HL-60/S4 treated with phorbol 12-myristate 13-acetate at 8.2 ng/mL for 4 days and 3 days (cell line): Measurements from ENCODE around the gene TSSC4.

Experiments
- in situ Hi-C: fragments of 300-500 bp; cut with MboI; formaldehyde crosslinking; loops from 2 replicates; pipeline ENCODE4 v1.15.0; 2022; ENCODE audit warnings: low sequenced_read_pairs

Gene TSSC4

DNA sequence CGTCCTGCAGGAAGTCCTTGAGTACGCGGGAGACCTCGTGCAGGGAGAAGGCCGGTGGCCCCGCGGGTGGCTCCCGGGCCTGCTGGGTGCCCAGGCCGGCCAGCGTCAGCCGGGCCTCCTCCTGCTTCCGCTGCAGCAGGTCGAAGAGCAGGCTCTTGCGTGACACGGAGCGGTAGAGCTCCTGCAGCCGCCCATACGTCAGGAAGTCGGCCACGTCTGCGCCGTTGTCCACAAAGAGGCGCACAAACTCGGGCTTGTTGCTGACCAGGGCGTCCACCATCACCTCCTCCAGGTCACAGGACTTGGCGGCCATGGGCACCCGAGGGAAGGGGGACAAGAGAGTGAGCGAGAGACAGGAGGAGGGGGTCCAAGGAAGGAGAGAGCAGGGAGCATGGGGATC lies 14.6 kb downstream of the TSSC4 start:
- in situ Hi-C loops = loop anchor here (25.0 kb wide), 1 partner anchor 228 kb away; no protein-coding TSS in a partner anchor

GRCh38 chr11:2415601-2416380 lies 15.2 kb downstream of the TSSC4 start:
- in situ Hi-C loops = loop anchor here (25.0 kb wide), 1 partner anchor 228 kb away; no protein-coding TSS in a partner anchor

GRCh38 chr11:2416765-2417164 lies 16.2 kb downstream of the TSSC4 start:
- in situ Hi-C loops = loop anchor here (25.0 kb wide), 1 partner anchor 229 kb away; no protein-coding TSS in a partner anchor

DNA sequence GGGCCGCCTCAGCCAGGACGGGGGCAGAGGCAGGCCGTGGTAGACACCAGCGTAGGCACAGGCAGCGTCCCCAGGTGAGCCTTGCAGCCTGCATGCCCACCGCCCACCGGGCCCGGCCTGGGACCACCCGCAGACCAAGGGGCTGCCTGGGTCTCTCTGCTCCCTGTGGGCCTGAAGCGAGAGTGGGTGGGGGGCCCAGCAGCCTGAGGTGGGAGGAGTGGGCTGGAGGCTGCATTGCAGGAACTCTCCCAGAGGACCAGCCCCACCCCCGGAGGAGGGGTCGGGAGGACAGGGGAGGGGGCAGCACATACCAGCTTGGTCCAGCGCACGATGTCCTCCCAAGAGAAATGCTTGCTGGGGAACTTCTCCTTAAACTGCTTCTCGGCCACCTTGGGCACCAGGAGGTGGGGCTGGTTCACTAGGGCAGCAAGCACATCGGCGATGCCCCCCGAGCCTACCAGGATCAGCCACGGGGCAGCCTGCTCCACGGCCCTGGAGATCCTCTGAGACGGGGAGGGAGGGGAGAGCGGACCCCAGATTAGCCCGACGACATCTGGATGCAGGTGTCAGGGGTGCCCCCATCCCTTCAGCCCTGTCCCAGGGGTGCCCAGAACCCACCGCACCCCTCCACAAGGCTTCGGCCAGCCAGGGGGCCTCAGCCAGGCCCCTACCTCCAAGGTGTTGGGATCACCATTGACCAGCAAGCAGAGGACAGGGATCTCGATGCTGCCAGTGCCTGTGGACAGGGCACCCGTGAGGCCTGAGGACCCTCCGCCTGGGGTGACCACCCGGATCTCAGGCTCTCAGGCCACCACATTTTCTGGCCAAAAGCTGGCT lies 17.5 kb downstream of the TSSC4 start:
- in situ Hi-C loops = loop anchor here (25.0 kb wide), 1 partner anchor 231 kb away; no protein-coding TSS in a partner anchor

GRCh38 chr11:2418693-2419360 lies 18.3 kb downstream of the TSSC4 start:
- in situ Hi-C loops = loop anchor here (25.0 kb wide), 1 partner anchor 232 kb away; no protein-coding TSS in a partner anchor

DNA sequence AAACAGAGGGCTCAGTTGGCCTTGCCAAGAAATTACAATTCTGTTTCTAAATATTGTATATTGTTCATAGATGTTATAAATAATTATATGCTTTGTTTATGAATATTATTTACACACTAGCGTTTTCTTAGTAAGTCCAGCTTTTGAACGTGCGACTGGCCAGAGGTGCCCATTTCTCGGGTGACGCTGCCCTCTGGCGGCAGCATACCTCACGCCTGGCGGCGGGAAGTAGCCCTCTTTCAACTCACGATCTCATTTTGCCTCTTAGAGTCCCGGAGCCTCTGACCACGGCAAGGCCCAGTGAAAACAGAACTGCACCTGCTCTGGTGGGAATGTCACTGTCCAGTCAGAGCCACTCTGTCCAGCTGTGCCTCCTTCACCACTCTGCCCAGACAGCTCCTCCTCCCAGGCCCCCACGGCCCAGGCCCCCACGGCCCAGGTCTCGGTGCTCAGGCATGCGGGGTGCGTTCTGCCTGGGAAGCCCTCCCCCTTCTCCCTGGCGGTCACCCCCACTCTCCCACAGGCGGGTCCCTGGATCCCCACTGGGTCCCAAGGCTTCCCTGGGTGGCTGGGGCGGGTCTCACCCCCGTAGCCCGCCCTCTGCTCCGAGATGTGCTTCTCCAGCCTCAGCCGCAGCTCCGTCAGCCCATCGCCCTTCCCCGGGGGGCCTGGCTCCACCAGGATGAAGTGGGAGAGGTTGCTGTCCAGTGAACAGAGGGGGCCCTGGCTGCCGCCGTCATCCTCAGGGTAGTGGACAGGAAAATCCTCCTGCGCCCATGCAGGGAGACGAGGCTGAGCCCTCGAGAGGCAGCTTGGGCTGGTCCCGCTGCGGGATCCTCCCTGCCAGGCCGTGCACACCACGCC lies 19.3 kb downstream of the TSSC4 start:
- in situ Hi-C loops = loop anchor here (10.0 to 25.0 kb wide), 2 partner anchors 233 to 465 kb away; partner anchors contain the start of gene CDKN1C

- in situ Hi-C loops = loop anchor here (10.0 to 25.0 kb wide), 2 partner anchors 233 to 464 kb away; partner anchors contain the start of gene CDKN1C
Observed at GRCh38 chr11:2420502-2421225, 20.1 kb downstream of the TSSC4 start.

DNA sequence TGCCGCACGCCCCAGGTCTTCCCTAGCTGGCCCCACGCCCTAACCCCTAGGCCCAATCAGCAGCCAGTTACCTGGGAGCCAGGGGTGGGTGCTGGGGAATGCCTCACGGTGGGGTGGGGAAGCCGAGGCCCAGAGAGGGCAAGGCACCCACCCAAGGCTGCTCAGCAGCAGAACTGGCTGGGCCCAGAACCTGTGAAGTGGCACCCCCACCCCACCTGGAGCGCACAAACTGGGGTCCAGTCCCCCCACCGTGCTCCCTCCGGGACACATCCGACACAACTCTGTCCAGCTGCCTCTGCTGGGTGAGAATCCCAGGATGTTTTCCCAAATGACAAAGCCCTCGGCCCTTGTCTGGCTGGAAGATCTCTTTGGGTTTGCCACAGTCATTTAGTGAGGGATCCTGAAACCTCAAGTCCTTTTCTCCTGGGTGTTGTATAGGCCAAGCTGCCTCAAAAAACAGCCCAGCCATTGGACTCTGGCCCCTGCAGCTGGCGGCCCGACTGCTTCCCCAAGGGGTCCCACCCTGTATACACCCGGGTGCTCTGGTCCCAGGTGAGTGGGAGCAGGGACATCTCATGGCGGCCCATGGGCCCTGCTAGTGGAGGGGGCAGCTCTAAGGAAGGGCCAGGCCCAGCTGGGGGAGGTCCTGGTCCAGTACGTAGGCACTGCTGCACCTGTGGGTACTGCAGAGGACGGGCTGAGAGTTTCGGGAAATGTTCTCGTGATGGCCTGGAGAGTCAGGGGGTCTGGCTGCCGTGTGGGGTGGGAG lies 20.9 kb downstream of the TSSC4 start:
- in situ Hi-C loops = loop anchor here (10.0 to 25.0 kb wide), 2 partner anchors 234 to 463 kb away; partner anchors contain the start of gene CDKN1C

DNA sequence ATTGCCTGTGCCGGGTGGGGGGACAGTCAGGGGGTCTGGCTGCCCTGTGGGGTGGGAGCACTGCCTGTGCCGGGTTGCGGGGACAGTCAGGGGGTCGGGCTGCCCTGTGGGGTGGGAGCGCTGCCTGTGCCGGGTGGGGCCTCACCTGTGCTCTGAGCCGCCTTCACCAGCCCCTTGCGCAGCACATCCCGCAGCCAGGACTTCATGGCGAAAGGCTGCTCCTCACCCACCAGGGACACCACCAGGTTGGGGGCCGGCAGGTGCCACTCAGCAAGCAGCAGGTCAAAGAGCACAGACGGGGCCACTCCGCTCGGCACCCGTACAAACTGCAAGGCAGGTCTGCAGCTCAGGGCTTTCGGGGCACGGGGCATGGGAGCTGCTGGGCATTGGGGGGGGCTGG lies 21.4 kb downstream of the TSSC4 start:
- in situ Hi-C loops = loop anchor here (10.0 to 25.0 kb wide), 2 partner anchors 235 to 463 kb away; partner anchors contain the start of gene CDKN1C

DNA sequence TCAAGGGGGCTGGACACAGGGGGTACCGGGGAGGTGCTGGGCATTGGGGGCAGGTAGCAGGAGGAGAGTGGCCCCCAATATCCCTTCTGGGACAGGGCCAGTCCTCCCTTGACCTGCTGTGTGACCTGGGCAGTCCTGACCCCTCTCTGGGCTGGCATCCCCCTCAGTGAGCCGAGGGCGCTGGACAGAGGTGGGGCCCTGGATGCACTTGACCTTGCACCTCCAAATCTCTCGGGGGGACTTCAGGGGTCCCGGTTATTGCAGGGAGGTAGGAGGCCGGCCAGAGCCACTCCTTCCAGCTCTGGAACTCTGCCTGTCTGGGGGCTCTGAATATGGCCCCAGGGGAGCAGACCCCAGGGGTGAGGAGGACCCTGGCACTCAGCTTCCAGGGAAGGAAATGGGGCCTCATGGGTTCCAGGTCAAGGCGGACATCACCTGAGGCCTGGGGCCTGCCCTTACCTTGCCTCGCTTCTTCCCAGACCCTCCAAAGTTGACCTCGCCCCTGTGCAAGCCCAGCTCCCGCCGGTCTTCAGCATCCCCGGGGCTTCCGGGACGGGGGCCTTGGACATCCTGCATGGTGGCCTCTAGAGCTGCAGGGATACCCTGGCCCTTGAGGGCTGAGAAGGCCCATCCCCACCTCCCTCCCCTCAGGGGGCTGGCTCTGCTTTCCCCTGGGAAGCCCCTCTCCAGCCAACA lies 22.1 kb downstream of the TSSC4 start:
- in situ Hi-C loops = loop anchor here (10.0 to 25.0 kb wide), 2 partner anchors 235 to 462 kb away; partner anchors contain the start of gene CDKN1C

DNA sequence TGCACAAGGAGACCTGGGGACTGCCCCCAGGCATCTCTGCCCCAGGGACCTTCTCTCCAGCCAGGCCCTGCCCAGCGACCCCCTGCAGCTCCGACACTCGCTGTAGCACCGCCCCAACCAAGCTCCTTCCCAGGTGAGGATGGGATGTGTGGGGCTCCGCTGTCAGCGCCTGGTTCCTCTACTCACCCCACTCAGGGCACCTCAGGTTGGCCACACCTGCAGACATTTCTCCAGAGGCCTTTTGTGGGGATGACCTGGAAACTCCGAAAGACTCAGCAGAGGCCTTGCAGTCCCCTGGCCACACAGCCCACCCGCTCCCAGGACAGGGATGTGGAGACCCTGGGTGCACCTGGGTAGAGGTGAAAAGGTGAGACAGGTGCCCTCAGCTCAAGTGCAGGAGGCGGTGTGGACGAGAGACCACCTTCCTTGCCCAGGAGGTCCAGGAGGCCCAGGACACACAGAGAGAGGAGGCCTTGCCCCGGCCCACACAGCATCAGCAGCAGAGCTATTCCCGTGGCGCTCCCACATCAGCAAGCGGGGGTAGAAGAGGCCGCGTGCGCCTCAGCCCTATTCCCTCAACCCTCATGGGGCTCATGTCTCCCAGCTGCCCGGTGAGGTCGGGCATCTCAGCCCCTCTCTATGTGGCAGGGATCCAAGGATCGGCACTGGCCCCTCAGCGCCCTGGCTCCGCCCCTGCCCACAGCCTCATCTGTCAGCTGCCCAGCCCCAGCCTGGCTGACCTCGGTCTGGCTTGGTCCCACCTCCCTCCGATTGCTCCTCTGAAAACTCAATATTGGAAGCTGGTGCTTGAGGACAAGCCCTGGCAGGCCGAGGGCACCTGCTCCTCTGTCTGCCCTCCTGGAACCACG lies 22.8 kb downstream of the TSSC4 start:
- in situ Hi-C loops = loop anchor here (10.0 to 25.0 kb wide), 2 partner anchors 236 to 461 kb away; partner anchors contain the start of gene CDKN1C

- in situ Hi-C loops = loop anchor here (5.0 to 25.0 kb wide), 3 partner anchors 107 to 460 kb away; partner anchors contain the start of gene CDKN1C
Observed at GRCh38 chr11:2424811-2425495, 24.4 kb downstream of the TSSC4 start.

DNA sequence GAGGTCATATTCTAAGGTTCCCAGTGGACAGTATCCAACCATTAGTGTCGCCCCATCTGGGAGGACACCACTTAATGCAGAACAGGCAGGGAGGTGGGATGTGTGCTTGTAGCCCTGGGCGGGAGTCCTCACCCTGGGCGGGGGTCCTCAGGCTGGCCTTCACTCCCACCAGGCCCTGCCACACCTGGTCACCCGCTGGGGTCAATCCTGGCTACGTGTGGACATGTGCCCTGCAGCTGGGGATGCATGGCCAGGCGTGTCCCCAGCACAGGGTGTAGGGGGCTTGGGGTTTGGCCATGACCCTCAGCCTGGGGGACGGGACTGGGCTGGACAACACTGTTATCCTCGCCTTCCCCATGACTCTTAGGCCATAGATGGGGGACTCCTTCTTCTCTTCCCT lies 25.0 kb downstream of the TSSC4 start:
- in situ Hi-C loops = loop anchor here (5.0 to 10.0 kb wide), 2 partner anchors 107 to 459 kb away; partner anchors contain the start of gene CDKN1C

DNA sequence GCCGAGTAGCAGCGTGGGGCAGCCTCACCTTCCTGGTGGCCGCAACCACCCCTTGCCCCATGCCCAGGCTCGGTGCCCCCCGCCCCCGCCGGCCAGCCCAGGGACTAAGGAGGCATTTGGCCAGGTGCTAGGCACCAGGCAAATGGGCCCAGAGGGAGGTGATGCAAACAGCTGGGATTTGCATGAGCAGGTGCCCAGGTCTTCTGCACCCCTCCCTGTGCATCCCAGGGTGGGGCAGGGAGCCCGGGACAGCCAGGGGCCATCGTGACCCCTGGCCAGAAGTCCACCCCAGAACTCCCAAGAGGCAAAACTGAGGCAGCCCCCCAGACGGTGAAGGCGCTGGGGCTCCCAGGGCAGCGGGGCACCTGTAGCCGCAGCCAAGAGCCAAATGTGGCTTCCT lies 25.7 kb downstream of the TSSC4 start:
- in situ Hi-C loops = loop anchor here (5.0 to 10.0 kb wide), 2 partner anchors 106 to 459 kb away; partner anchors contain the start of gene CDKN1C

- in situ Hi-C loops = loop anchor here (5.0 to 10.0 kb wide), 2 partner anchors 105 to 458 kb away; partner anchors contain the start of gene CDKN1C
Observed at GRCh38 chr11:2426826-2427521, 26.4 kb downstream of the TSSC4 start.
